GM10266 (cell line): ENCODE results near the gene TANGO2.
"Not testable (repeated sequence)": the region's sequence is repeated elsewhere in the genome, so short reads cannot be mapped to it uniquely, and the experiment has no call there.

Experiments
- DNase-seq: peaks from one replicate; pipeline ENCODE4 v3.0.0; 2012; ENCODE audit errors: extremely low spot score
- TF ChIP-seq, protein P1 (sequence below): IDR thresholded peaks from 2 replicates; pipeline ENCODE4 v1.5.1; 2012; ENCODE audit warnings: mild to moderate bottlenecking, low read depth; ENCODE audit not compliant: control insufficient read depth, insufficient read depth; ENCODE audit errors: missing control alignments

Gene TANGO2

DNA sequence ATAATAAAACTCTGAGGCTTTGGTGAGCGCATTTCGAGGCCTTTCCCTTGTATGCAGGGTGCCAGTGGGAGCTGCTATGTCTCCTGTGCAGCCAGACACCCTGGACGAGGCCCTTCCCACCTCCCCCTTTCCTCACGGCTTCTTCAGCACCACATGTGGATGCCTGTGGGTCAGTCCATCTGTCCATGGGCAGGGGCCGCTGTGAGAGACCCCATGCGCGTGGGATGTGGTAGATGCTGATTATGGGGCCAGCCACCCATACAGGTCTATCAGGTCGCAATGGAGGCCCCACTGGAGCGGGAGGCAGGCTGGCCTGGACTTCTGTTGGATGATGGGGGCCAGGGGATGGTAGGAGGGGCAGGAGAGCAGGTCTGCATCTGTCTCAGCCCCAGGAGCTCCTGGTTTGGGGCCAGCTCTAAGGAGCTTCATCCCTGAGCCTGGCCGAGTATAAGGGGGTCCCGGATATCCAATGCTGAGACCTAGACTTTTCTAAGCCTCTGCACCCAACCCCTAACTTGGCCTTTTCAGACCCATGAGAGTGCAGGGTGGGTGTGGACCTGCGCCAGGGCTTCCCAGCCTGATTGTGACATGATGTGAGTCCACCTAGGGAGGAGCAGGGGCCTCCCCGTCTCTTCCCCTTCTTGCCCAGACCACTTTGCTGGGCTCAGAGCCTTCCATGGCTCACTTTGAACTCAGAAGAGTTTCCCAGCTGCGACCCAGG lies 45.1 kb downstream of the TANGO2 start:
- DNase-seq, result no peak
- TF ChIP-seq, protein P1, sequence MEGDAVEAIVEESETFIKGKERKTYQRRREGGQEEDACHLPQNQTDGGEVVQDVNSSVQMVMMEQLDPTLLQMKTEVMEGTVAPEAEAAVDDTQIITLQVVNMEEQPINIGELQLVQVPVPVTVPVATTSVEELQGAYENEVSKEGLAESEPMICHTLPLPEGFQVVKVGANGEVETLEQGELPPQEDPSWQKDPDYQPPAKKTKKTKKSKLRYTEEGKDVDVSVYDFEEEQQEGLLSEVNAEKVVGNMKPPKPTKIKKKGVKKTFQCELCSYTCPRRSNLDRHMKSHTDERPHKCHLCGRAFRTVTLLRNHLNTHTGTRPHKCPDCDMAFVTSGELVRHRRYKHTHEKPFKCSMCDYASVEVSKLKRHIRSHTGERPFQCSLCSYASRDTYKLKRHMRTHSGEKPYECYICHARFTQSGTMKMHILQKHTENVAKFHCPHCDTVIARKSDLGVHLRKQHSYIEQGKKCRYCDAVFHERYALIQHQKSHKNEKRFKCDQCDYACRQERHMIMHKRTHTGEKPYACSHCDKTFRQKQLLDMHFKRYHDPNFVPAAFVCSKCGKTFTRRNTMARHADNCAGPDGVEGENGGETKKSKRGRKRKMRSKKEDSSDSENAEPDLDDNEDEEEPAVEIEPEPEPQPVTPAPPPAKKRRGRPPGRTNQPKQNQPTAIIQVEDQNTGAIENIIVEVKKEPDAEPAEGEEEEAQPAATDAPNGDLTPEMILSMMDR, result no peak

DNA sequence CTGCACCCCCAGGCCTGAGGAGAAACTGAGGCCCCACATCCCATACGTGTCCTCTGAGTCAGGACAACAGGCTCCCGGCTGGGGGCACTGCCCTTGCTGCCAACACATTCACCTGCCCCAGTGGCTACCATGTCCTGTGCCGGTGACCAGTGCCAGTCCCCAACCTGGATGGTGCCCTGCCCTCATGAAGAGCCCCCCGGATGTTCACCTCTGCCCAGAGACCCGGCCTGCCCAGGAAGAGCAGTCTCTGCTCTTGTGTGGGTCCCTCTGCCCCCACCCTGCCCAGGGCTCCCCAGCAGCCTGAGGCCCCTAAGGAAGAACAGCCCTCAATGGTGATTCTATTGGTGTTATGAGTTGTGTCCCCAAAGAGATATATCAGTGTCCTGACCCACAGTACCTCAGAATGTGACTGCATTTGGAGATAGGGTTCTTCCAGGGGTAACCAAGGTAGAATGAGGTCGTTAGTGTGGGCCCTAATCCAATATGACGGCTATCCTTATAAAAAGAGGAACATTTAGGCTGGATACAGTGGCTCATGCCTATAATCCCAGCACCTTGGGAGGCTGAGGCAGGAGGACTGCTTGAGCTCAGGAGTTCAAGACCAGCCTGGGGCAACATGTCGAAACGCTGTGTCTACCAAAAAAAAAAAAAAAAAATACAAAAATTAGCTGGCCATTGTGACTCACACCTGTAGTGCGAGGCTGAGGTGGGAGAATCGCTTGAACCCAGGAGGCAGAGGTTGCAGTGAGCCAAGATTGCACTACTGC lies 45.9 kb downstream of the TANGO2 start:
- TF ChIP-seq, protein P1, result no peak
- no peak for DNase-seq

DNA sequence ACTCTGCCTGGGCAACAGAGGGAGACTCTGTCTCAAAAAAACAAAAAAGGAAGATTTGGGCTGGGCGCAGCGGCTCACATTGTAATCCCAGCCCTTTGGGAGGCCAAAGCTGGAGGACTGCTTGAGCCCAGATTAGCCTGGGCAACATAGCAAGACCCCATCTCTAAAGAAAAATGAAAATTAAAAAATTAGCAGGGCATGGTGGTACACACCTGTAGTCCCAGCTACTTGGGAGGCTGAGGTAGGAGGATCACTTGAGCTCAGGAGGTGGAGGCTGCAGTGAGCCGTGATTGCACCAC lies 46.4 kb downstream of the TANGO2 start:
- not testable (repeated sequence) for DNase-seq

DNA sequence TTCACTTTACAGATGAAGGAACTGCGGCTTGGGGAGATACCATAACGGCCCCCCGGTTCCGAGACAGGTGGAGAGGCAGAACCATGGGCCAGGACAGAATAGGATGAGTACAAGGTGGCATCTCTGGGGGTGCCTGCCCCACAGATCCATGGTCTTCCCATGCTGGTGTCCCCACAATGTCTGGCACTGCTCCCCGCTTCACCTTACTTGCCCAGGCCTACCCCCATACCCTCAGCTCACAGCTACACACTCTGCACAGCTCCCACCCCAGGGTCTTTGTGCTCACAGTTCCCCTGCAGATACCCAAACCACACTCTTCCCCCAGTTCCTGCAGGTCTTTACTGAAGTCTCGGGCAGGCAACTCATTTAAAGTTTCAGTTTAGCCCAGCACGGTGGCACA lies 47.7 kb downstream of the TANGO2 start:
- TF ChIP-seq, protein P1, result no peak
- no peak for DNase-seq

DNA sequence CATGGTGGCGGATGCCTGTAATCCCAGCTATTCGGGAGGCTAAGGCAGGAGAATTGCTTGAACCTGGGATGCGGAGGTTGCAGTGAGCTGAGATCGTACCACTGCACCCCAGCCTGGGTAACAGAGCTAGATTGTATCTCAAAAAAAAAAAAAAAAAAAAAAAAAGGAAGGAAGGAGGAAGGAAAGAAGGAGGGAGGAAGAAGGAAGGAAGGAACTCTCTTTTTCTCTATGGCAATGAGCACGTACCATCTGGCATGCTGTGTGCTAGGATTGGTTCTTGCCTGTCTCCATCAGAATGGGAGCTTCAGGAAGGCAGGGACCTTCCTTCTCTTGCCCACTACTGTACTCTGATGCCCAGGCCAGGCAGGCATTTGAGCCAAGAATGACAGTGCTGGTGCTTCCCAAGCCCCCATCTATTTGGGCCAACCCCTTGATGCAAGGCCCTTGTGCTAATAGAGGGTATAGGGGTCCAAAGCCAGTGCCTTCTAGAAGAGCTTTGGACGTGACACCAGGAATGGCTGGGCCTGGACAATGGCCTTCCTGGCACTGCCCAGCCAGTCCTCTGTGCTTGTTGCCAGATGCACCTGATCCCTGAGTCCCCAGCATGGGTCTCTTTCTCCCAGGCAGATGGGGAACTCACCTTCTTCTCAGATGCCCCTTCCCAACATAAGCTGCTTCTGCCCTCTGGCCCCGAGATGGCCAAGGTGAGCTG lies 48.6 kb downstream of the TANGO2 start:
- no peak for DNase-seq
- TF ChIP-seq, protein P1, result no peak

DNA sequence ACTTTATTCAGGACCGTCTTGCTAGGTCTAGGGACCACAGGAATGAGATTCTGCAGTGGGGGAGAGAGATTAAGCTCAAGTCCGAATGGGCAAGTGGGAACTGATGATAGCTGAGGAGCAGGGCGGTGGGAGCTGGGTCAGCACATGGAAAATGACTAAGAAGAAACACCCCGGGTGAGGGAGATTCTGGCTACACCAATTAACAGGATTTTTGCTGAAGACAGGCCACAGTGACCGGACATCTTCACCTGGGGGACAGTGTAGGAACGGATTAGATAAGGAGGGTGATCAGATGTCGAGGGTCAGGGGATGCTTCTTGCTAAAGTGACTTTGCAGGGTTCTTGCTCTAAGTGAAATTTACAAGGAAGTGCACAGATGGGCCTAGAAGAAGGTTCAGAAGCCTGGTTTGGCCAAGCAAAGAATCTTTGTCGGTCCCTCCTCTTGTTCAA lies 50.6 kb downstream of the TANGO2 start:
- DNase-seq, result no peak
- TF ChIP-seq, protein P1, result no peak

DNA sequence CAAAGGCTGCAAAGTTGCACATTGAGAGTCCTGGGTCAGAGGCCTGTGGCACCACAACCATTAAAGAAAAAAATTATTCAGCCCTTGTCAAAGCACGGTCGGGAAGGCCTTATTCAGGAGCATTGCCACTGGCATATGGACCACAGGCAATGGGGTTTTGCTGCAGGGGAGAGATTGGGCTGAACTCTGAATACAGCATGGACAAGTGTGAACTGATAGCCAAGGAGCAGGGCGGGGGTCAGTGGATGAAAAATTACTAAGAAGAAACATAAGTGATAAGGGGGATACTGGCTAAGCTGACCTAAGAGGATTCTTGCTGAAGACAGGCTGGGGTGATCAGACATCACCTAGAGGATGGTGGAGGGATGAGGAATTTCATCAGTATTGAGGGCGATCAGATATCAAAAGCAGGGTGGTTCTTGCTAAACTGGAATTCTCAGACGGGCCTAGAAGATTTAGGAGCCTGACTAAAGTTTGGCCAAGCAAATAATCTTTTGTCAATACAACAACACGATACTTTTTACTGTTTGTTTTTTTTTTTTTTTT lies 55.8 kb downstream of the TANGO2 start:
- DNase-seq, result no peak
- TF ChIP-seq, protein P1, result no peak
